ENCODE measurements around the gene SPO11.

SPO11 gene

GRCh38 chr20:57329608-57330221 is at the start of gene SPO11:
Gene SPO11, plus strand, starts transcription at chr20:57329803. Its CDS starts 65 bp downstream, at chr20:57329868.
- Histone ChIP-seq H3K36me3 (replicated peaks) (no peaks in the 10 kb centered on the region), H3K4me3 (ENCODE audit: low read depth, low read length) (no peak within 1 kb of the TSS), H3K27me3 (replicated peaks) (peaks cover 18% of the 10 kb centered on the region), H3K27ac (no peak within 1 kb of the TSS)
- no peak for DNase-seq
- in situ Hi-C loops (cut with HindIII; ENCODE audit: low pct_ligation_motif_present, low sequenced_read_pairs) = loop anchor here (25.0 kb wide), 1 partner anchor 242 kb away; no protein-coding TSS in a partner anchor
- peak; percentile 21 for TF ChIP-seq CTCF (IDR thresholded peaks at IDR 0.05; ENCODE audit: low read depth, low read length, missing control alignments)

- peaks cover 23% of the 10 kb centered on the region for H3K27me3 ChIP-seq (replicated peaks)
- no peak for TF ChIP-seq CTCF (IDR thresholded peaks at IDR 0.05; ENCODE audit: low read depth, low read length, missing control alignments)
- H3K4me3 ChIP-seq (ENCODE audit: low read depth, low read length) = no peak overlapping the region
- H3K27ac ChIP-seq = no peak overlapping the region
- in situ Hi-C loops (cut with HindIII; ENCODE audit: low pct_ligation_motif_present, low sequenced_read_pairs) = no loop called here
- no peaks in the 10 kb centered on the region for H3K36me3 ChIP-seq (replicated peaks)
- no peak for DNase-seq
These were observed 49.4 kb upstream of the SPO11 start for GRCh38 chr20:57280221-57280620.

GRCh38 chr20:57281900-57282299 is 47.7 kb upstream of the SPO11 start:
- TF ChIP-seq CTCF (IDR thresholded peaks at IDR 0.05; ENCODE audit: low read depth, low read length, missing control alignments) = no peak
- H3K27me3 ChIP-seq (replicated peaks) = peaks cover 27% of the 10 kb centered on the region
- in situ Hi-C loops (cut with HindIII; ENCODE audit: low pct_ligation_motif_present, low sequenced_read_pairs) = no loop called here
- H3K36me3 ChIP-seq (replicated peaks) = no peaks in the 10 kb centered on the region
- H3K4me3 ChIP-seq (ENCODE audit: low read depth, low read length) = no peak overlapping the region
- H3K27ac ChIP-seq = no peak overlapping the region
- DNase-seq = no peak

GRCh38 chr20:57282670-57283361 is 46.8 kb upstream of the SPO11 start:
- DNase-seq = no peak

GRCh38 chr20:57283860-57284259 is 45.7 kb upstream of the SPO11 start:
- in situ Hi-C loops (cut with HindIII; ENCODE audit: low pct_ligation_motif_present, low sequenced_read_pairs) = no loop called here
- no peak for DNase-seq
- Histone ChIP-seq H3K27ac (no peak overlapping the region), H3K27me3 (replicated peaks) (peaks cover 40% of the 10 kb centered on the region), H3K36me3 (replicated peaks) (no peaks in the 10 kb centered on the region), H3K4me3 (ENCODE audit: low read depth, low read length) (no peak overlapping the region)
- TF ChIP-seq CTCF (IDR thresholded peaks at IDR 0.05; ENCODE audit: low read depth, low read length, missing control alignments) = no peak

More at GRCh38 chr20:57282670-57283361, 46.8 kb upstream of the SPO11 start:
- Histone ChIP-seq H3K27me3 (replicated peaks) (peaks cover 32% of the 10 kb centered on the region), H3K27ac (no peak overlapping the region), H3K4me3 (ENCODE audit: low read depth, low read length) (no peak overlapping the region), H3K36me3 (replicated peaks) (no peaks in the 10 kb centered on the region)
- in situ Hi-C loops (cut with HindIII; ENCODE audit: low pct_ligation_motif_present, low sequenced_read_pairs) = no loop called here
- TF ChIP-seq CTCF (IDR thresholded peaks at IDR 0.05; ENCODE audit: low read depth, low read length, missing control alignments) = no peak

Data from brain microvascular endothelial cell (primary cell).